ENCODE data around the gene MYRFL.
"Not testable (repeated sequence)": the region's sequence is repeated elsewhere in the genome, so short reads cannot be mapped to it uniquely, and the experiment has no call there.

GRCh38 chr12:69853176-69853961 lies 28.3 kb downstream of the MYRFL start:
- TF ChIP-seq POLR2A, POLR2AphosphoS5 (IDR thresholded peaks at IDR 0.05): not testable (repeated sequence)

All from spleen (tissue), 3 donors.